ENCODE measurements around the gene GSN.

The GSN gene
- total RNA-seq: 3.6 reads per million, percentile 14 among the genes with 10 or more reads in this experiment

DNA sequence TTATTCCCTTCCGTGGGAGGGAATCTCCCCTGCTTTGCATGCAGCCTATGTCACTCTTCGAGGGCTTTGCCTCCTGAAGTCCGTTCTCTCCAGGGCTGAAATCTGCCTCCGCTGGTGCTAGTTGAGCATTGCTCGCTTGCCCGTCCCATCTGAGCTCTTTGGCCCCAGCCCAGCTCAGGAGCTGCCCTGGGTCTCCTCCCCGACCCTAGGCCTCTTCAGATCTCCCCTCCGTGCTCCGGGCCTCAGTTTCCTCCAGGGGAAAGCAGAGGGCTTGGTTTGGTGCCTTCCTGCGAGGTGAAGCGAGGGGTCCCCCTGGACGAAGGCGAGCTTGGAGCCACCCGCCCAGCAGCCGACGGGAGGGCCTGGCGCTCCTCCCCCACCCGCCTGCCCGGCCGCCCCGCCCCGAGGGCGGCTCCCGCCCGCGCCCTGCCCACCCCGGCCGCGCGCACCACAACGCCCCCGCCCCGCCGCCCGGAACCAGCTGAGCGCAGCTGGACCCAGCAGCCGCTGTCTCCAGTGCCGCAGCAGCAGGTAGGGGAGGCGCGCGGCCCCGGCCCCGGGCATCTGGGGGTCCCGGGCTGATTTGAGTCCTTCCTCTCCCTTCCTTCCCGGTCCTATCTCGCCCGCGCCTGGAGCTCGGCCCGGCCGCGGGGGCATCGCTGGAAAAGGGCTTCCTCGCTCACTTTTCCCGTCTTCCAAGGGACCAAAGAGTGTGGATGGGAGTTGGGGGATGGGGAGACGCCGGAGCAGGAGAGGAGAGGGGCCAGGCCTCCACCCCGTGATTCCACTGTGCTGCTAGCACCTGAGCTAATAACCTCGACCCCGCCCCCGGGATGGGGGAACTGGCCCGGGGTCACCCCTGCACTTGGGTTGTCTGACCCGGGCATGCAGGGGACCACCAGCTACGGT lies at the start of gene GSN:
Gene GSN (plus strand): TSS at position 474 of the 909 bp plus-strand sequence. CDS start 33,810 bp downstream, outside the sequence.
- no peak for DNase-seq

DNA sequence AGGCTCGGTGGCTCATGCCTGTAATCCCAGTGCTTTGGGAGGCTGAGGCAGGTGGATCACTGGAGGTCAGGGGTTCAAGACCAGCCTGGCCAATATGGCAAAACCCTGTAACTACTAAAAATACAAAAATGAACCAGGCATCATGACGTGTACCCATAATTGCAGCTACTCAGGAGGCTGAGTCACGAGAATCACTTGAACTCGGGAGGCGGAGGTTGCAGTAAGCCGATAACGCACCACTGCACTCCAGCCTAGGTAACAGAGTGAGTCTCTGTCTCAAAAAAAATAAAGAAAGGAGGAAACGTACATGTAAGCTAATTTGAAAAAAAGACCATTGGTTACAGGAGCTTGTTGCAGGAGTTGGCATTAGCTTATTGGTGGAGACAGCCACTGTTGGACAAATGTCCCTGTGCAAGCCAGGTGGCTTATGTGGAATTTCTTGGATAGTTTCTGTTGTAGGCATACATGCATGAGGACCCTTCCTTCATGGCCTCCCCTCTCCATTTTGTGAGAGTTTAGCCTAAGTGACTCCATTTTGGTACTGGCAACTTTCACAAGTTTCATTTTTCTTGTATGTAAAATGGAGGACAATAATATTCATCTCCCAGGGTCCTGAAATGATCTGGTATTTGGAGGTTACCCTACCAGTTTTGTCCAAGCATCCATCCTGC lies 49.5 kb upstream of the GSN start:
- no peak for DNase-seq

DNA sequence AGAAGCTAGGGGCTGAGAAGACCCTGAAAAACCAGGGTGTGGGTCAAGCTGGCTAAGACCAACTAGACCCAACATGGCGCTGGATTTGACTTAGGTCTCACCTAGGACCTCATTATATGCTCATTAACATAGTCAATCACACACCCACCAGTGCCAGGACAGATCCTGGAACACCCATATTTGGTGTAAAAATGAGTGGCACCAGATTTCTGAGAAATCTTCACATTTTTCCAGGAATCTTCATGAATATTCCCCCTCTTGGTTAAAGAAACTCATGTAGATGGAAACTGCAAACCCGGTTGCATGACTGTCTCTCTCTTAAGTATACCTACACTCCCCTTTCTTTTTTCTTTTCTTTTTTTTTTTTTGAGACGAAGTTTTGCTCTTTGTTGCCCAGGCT lies 48.4 kb upstream of the GSN start:
- no peak for DNase-seq

DNA sequence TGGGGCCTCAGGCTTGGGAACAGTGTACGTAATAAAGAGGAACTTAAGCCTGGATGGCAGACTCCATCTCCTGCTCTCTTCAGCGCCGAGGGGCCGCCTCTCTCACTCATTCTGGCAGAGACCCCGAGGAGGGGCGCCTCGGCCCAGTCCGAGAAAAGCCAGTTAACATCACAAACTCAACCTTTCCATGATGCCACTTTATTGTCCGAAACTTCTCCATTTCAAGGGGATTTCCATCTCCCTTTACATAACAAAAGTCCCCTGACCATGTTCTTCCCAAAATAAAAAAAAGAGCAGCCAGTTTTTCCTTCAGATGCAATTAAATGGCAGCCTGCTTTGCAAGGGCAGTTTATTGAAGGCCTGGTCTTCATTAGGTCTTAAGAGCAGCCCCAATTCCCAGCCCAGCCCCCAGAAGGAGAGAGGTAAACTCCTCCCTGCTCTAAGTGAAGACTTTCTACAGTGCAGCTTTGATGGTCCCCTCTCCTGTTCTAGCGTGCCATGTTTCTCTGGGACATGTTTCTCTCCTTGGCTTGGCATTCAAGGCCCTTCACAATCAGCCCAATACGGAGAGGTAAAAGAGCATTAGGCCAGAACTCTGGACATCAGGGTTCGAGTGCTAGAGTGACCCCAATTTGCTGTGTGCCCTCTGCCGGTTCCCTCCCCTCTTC lies 46.8 kb upstream of the GSN start:
- no peak for DNase-seq

DNA sequence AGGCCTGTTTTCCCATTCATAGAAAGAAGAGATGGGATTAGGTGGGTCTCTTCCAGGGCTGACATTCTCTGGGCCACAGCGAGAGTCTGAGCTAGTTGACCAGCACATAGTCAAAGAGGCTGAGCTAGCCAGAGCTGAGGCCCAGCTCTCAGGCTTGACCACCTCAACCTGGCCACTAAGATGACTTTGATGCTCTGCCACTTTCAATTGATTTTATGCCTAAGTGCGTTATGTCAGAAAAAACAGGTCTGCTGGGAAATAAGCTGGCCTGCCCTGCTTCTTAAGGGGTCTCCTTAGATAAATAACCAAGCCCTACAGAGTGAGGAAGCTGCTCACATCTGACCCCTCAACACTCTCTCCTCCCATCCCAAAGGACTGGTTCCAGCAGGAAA lies 46.3 kb upstream of the GSN start:
- DNase-seq: no peak

DNA sequence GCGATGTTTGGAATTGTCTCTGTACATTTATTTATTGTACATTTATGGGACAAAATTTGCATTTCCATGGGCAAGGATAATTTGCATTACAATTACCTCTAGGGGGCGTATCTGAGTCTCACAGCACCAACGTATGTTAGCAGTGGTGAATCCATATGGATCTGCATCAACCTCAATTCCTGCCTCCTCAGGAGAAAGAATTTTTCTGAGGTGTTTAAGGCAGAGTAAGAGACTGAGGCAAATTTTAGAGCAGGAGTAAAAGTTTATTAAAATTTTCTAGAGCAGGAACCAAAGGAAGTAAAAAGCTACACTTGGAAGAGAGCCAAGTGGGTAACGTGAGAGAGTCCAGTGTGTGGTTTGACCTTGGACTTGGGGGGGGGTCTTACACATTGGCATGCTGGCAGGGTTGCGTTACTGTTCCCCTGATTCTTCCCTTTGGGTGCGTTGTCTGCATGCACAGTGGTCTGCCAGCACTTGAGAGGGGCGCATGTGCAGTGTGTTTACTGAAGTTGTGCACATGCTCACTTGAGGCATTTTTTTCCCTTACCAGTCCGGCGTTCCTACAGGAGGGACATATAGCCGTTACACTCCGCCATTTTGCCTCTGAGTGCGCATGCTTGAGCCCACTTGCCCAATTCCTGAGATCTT lies 45.3 kb upstream of the GSN start:
- DNase-seq: no peak

DNA sequence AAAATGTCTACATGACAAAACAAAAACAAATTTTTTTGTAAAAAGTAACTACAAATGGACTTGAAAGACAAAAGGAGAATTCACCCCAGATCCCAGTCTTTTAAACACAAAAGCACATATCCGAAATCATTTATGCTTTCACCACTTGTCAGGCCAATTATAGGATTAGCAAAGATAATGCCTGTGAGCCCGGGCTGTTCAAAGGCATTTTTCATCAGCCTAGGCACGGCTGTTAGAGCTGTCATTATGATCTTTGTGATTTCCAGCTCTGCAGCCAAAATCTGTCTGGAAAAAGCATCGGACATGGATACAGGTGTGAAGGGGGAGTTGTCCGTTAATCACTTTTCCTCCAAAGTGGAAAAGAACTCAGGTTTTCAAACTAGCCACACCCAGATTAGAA lies 42.7 kb upstream of the GSN start:
- no peak for DNase-seq

DNA sequence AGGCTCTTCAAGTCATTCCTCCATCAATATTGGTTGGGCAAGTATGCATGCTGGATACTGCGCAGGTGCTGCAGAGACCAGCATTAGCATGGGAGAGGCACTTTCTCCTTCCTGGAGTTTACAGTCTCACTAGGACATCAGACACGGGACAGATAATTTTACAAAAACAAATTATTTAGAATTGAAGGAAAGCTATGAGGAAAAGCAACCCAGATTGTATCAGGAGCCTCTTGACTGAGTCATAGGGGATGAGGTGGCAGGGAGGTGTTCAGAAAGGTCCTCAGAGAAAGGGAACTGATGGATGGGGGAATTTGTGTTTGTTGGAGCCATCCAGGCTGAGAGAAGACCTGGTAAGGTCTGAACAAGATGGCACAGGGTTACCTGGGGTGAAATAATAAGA lies 41.8 kb upstream of the GSN start:
- DNase-seq: no peak

DNA sequence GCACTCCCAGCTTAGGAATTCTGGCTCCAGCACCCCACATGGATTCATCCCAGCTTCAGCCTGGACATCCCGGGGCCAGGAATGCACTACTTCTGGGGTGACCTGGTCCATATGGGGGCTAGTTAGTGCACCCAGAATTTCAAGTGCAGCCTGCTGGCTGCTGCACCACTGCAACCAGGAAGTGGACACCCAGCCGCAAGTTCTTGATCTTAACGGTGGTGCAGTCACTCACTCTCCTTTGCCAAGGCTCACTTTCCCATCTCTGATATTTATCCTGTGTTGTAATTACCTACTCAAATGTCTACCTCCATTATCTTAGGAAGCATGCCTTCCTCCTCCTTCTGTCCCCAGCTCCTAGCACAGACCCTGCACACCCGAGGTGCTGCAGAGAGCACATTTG lies 40.1 kb upstream of the GSN start:
- DNase-seq: no peak

DNA sequence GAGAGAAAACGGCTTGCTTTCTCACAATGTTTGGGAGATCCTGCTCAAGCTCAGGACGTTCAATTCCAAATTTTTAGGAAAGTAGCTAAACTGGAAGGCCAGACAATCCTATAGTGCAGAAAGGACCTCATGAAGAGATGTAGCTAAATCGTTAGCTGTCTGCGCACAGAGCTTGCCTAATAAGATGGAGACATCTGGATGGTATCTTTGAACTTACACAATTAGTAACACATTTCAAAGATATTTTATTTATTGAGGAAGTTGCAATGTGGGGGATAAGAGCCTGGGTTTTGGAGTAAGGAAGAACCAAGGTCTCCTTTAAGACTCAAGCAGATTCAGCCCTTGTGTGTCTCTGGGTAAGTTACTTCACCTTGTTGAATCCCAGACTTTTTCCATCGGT lies 37.7 kb upstream of the GSN start:
- DNase-seq: no peak

DNA sequence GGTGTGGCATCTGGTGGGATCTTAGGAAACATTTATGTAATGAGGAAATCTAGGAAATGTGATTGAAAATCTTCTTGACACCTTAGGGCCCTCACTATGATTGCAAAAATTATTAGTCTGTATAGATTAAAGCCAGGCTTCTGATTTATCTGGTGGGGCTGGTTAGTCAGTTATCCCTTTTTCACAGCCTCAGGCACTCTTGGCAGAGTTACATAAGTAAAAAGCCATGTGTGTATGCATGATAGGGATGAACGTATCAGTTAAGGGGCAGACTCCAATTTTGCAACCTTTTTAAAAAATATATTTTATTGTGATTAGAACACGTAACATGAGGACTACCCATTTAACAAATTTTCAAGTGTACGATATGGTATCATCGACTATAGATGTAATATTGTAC lies 35.7 kb upstream of the GSN start:
- DNase-seq: no peak

DNA sequence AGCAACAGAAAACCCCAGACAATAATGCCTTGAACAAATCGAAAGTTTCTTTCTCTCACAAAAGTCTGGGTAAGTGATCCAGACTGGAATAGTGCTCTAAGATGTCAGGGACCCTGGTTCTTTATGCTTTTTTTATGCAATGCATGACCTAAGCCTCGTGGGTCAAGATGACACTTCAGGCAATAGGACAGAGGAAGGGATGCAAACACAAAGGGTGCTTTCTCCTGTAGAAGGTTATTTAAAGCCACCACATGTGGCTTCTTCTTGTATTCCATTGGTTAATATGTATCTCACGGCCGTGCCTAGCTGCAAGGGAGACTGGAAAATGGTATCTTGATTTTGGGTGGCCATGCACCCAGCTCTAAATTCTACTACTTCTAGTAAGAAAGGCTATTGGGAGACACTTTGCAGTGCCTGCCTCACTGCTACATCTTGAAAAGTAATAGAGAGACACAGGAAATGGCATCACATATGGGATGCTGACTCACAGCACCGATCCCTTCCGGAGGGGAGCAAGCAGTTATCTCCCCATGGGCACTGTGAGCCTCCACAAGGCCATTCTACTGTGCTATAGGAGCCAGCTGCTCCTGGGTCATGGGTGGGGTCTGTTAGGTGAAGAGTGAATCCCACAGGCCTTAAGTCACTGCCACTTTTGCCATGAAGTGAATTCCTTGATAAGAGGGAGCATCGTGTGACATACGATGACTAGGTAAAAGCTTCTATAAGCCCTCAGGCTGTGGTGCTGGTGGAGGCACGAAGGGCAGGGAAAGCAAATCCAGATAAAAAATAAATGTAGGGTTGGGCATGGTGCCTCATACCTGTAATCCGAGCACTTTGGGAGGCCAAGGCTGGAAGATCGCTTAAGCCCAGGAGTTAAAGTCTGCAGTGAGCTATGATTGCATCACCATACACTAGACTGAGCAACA lies 33.8 kb upstream of the GSN start:
- DNase-seq: no peak

DNA sequence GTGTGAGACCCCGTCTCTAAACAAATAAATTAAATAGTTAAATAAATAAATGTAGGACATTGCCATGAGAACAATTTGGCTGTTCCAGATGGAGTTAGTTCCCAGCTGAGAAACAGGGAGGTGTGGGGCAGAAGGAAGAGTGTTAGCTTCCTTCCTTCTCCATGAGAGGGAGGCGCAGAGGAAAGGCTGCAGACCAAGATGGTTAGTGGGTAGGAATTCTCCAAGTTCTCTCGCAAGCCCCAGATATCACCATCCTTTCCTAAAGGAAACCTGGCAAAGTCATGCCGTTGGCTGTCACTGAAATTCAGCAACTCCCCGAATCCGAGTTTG lies 33.2 kb upstream of the GSN start:
- DNase-seq: no peak

DNA sequence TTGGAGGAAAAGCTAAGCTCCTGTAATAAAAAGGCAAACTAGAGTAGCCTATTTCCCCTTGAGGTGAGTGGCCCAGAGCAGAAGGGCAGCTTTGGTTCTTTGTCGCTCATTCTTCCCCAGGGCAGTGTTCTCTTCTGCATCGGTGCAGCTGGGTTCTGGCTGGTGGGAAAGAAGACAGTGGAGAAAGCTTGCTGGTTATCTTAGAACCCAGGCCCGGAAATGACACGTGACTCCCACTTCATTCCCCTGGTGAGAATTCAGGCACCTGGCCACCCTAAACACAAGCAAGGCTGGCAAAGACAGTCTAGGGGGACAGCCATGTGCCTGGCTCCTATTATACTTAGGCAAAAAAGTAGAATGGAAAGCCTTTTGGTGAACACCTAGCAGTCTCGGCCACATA lies 32.5 kb upstream of the GSN start:
- no peak for DNase-seq

DNA sequence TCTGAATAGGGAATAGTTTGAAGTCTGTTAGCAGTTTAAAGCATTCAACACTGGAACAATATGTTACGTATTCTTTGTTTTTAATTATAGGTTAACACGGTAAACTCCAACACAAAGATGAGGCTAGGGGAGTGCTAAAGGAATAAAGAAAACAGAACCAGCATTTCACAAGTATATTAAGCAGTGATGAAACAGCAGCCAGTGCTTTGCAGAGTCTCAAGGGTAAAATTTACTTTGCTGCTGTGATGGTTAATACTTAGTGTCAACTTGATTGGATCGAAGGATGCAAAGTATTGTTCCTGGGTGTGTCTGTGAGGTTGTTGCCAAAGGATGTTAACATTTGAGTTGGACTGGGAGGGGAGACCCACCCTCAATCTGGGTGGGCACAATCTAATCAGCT lies 30.0 kb upstream of the GSN start:
- DNase-seq: no peak

DNA sequence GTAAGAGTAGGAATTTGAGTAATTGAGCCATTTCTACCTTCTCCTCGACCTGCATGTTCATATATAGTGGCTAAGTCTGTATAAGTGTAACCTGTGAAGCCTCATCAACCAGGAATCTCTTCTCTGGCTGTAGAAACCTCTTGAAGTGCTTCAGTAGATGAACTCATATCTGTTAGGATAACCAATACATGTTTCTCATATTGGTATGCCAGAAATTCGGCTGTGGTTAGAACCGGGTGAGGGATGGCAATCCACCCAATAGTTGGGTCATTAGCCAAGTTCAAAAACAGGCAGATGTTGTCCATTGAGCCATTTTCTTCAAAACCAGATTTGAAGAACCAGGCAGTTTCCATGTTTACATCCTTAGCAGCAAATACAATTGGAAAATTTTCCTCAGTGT lies 28.9 kb upstream of the GSN start:
- no peak for DNase-seq

DNA sequence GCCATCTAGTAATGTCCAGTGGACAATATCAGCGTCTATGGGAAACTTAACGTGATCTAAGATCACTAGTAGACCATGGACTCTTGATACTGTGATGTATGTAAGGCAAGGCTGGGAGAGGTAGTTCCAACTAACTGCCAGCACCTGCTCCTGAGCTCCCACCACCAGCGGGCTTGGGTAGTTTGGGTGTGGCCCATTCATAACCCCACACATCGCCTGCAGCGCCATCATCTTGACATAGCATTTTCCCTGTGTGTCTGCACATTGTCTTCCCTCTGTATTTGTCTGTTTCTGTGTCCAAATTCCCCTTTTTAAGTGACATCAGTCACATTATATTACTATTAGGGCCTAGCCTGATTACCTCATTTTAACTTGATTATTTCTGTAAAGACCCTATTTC lies 28.1 kb upstream of the GSN start:
- DNase-seq: no peak

DNA sequence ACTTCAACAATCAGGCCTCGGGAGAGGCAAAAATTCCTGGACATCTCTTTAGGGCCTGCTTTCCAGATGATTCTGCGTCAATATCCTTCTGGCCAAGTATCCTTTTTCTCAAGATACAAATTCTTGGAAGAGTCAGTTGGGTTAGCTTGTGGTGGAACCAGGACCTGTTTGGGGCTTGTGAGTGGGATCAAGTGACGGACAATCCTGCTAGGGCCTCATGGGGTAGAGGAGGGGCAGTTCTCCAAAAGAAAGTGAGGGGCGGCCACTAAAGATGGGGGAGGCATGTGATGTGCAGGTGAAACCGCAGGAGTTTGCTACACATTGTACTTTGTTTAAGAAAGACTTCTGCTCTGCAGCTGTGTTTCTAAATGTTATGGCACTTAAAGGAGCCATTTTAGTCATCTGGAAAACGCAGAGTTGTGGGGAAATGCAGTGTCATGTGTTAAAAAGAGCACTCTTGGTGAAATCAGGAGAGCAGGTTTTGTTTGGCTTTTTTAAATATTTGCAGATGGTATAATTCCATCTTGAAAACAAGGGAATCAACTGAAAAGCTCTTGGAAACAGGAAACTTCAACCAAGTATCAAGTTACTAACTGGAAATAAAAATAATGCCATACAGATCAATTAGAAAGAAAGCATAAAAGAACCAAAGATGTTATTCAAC lies 27.4 kb upstream of the GSN start:
- DNase-seq: no peak

DNA sequence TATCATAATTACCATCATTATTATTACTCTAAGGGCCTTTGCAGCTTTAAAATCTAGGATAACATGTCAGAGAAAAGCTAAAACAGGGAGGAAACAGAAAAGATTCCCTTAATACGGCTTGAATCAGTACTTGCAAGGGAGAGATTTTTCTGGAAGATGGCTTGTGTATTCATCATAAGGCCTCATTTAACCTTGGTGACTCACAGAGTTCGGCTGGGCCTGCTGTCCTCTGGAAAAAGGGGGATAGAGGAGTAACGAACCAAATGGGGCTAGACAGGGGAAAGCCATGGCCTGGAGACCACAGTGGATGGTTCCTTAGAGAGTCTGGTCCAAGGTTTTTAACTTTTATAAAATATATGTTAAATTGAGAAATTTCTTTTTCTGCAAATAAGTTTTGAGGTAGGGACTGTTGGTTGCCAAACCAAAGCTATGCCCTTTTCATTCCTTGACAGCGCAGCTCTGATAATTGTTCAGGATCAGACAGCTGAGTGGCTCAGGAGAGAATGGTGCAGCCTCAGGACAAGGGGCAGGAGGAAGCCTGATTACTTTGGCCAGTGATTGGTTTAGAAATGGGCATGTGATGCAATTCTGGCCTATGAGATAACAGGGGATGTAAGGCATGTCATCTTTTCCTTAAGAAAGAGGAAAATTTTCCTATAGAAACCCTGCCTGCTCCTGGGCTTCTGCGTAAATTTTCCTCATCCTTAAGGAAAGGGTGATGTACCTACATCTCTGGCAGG lies 25.6 kb upstream of the GSN start:
- no peak for DNase-seq

DNA sequence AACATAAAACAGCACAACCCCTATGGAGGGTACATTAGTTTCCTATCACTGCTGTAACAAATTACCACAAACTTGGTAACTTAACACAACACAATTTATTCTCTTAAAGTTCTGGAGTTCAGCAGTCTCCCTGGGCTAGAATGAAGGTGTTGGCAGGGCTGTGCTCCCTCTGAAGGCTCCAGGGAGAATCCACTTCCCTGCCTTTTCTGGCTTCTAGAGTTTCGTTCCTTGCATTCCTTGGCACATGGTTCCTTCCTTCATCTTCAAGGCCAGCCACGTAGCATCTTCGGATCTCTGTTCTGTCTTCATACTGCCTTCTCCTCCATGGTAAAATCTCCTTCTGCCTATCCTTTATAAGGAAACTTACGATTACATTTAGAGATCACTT lies 25.0 kb upstream of the GSN start:
- no peak for DNase-seq

All from effector CD4-positive, alpha-beta T cell (primary cell).